ENCODE measurements around the gene MRAS. TPM values are rescaled to one million over a fixed set of nuclear protein-coding genes. Genes with fewer than 3 reads are reported as not detected.

The MRAS gene
- total RNA-seq = under 1 TPM; 0.19 to 0.72 TPM

DNA sequence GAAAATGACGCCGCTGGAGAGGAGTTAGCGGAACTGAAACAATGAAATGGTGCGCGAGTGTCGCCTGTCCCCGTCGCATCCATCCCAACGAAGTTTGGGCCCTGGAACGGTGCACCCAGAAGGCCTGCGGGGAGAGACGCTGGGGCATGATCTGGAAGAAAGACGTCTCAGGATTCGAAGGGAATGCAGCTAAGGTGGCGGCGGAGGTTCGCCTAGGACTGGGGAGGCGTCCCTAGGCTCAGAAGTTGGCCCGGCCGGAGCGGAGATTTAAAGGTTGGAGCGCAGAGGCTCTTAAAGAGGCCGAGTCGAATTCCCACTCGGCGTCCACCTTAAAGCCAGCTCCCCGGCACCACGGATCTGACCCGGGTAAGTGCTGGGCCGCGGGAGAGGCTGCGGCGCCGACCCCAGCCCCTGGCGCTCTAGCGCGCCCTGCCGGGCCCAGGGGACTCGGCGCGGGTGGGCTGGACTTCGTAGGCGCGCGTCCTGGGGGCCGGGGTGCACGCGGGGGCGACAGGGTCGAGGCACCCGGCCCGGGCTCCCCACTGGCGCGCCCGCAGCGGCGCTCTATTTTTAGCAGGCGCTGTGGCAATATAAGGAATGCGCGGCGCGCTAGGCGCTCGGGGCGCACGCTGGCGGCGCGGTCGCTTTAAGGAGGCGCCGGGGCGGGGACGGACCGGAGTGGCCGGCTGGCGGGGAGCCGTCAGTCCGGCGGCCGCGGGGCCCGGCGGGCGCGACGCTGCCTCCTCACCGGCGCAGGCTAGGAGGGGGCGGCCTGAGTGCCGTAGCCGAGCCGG is at the start of gene MRAS:
MRAS (plus strand) TSS at position 620 of the 794 bp plus-strand sequence. CDS start 24,305 bp downstream, outside the sequence.
- H3K4me3 Mint-ChIP-seq = peak within 1 kb of the TSS; percentile 85 to 92
- peak; percentile 51 to 55 for DNase-seq
- no peak within 1 kb of the TSS for H3K27ac Mint-ChIP-seq
- peak; percentile 85 to 88 for ATAC-seq (replicated peaks in 1 of 2)
- peaks cover 6% of the 10 kb centered on the region for H3K4me1 Mint-ChIP-seq (ENCODE audit: low read depth)
- H3K27me3 Mint-ChIP-seq (ENCODE audit: low read depth) = peaks cover 36% of the 10 kb centered on the region
- peaks cover 0 to 2% of the 10 kb centered on the region in 2 donors for H3K9me3 Mint-ChIP-seq
- peaks cover 0 to 2% of the 10 kb centered on the region in 2 donors for H3K36me3 Mint-ChIP-seq (ENCODE audit: insufficient read depth in 2 of 2)

DNA sequence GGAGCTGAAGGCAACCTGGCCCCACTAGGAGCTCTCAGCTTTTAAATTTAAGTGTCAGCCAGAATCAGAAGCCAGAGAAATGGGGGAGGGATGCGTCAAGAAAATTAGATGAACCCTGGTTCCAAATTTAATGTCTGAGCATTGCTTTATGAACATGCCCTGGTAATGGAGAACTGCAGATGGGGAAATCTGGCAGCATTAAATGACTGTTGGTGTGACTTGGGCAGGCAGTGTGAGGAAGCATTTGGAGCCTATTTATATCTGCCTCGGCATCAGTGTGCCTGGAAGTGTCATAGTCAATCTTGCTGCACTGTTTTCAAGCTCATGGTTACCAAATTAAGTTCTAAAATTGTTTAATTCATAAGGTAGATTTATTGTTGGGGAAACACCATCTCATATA is 47.7 kb upstream of the MRAS start:
- DNase-seq (no peak), ATAC-seq (replicated peaks in 1 of 2) (no peak)
- H3K4me3 Mint-ChIP-seq = no peak overlapping the region
- H3K4me1 Mint-ChIP-seq (ENCODE audit: low read depth) = peaks cover 28% of the 10 kb centered on the region
- H3K27me3 Mint-ChIP-seq (ENCODE audit: low read depth) = no peaks in the 10 kb centered on the region
- no peaks in the 10 kb centered on the region for H3K9me3 Mint-ChIP-seq
- no peak overlapping the region for H3K27ac Mint-ChIP-seq
- peaks cover 3 to 6% of the 10 kb centered on the region in 2 donors for H3K36me3 Mint-ChIP-seq (ENCODE audit: insufficient read depth in 2 of 2)

DNA sequence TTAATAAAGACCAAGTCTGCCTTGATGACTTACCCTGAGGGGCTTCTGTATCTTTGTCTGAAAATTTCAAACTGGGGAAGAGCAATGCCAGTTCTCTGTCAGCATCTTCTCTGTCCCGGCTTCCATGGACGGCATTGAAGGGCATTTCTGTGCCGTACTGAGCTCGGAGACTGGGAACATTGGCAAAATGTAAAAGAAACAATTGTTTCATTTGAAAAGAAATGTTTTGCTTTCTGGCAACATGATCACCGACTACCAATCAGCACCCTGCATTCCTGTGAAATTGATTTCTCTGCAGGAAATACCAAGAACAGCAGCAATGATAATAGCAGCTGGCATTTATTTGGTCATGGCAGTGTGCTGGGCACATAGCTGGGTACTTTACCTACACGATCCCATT is 44.9 kb upstream of the MRAS start:
- H3K27ac Mint-ChIP-seq = no peak overlapping the region
- DNase-seq (no peak), ATAC-seq (replicated peaks in 1 of 2) (no peak)
- peaks cover 7 to 8% of the 10 kb centered on the region in 2 donors for H3K9me3 Mint-ChIP-seq
- H3K4me3 Mint-ChIP-seq = no peak overlapping the region
- peaks cover 15 to 19% of the 10 kb centered on the region in 2 donors for H3K36me3 Mint-ChIP-seq (ENCODE audit: insufficient read depth in 2 of 2)
- no peaks in the 10 kb centered on the region for H3K27me3 Mint-ChIP-seq (ENCODE audit: low read depth)
- peaks cover 6% of the 10 kb centered on the region for H3K4me1 Mint-ChIP-seq (ENCODE audit: low read depth)

DNA sequence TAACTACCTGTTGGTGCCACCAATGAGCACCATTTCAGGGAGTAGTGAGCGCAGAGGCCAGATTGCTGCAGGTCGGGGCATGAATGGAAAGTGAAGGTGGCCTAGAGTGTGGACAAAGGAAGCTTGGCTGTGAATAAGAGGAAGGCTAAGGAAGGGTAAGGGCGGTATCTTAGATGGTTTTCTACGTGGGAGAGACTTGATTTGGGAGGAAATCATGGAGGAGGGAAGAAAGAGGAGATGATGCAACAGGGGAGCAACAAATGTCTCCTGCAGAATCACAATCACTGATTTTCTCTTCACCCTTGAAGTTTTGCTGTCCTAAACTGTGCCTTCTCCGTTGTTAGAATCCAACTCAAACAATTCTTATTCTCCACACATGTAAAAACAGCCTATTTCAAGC is 40.5 kb upstream of the MRAS start:
- Mint-ChIP-seq H3K4me3 (no peak overlapping the region), H3K27ac (peak overlapping the region; percentile 89), H3K36me3 (ENCODE audit: insufficient read depth in 2 of 2) (peaks cover 22 to 34% of the 10 kb centered on the region in 2 donors), H3K27me3 (ENCODE audit: low read depth) (no peaks in the 10 kb centered on the region), H3K9me3 (peaks cover 20% of the 10 kb centered on the region in 2 donors), H3K4me1 (ENCODE audit: low read depth) (no peaks in the 10 kb centered on the region)
- DNase-seq (no peak), ATAC-seq (replicated peaks in 1 of 2) (no peak)

DNA sequence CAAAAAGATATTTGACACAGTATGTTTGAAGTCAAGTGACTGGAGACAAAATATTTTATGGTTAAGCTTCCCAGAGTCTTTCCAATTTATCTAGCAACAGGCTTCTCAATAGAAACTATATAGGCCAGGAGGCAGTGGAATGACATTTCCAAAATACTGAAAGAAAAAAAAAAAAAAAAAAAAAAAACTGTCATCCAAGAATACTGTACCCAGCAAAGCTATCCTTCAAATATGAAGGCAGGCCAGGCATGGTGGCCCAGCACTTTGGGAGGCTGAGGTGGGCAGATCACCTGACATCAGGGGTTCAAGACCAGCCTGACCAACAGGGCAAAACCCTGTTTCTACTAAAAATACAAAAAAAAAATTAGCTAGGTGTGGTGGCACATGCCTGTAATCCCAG is 39.6 kb upstream of the MRAS start:
- DNase-seq (no peak), ATAC-seq (replicated peaks in 1 of 2) (no peak)
- H3K36me3 Mint-ChIP-seq (ENCODE audit: insufficient read depth in 2 of 2) = peaks cover 22 to 34% of the 10 kb centered on the region in 2 donors
- H3K9me3 Mint-ChIP-seq = peaks cover 20% of the 10 kb centered on the region in 2 donors
- H3K4me1 Mint-ChIP-seq (ENCODE audit: low read depth) = no peaks in the 10 kb centered on the region
- H3K4me3 Mint-ChIP-seq = no peak overlapping the region
- no peak overlapping the region for H3K27ac Mint-ChIP-seq
- H3K27me3 Mint-ChIP-seq (ENCODE audit: low read depth) = no peaks in the 10 kb centered on the region

DNA sequence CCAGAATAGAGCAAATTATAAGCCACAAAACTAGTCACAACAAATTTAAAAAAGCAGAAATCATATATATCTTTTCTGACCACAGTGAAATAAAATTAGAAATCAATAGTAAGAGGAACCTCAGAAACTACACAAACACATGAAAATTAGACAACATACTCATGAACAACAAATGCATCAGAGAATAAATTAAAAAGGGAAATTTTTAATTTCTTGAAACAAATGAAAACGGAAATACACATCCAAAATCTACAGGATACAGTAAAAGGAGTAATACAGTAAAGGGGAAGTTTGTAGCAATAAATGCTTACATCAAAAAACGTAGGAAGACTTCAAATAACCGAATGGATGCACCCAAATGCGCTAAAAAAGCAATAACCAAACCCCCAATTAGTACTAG is 37.9 kb upstream of the MRAS start:
- Mint-ChIP-seq H3K27me3 (ENCODE audit: low read depth) (no peaks in the 10 kb centered on the region), H3K36me3 (ENCODE audit: insufficient read depth in 2 of 2) (peaks cover 22 to 34% of the 10 kb centered on the region in 2 donors), H3K4me1 (ENCODE audit: low read depth) (no peaks in the 10 kb centered on the region), H3K27ac (no peak overlapping the region), H3K4me3 (no peak overlapping the region), H3K9me3 (peaks cover 20% of the 10 kb centered on the region in 2 donors)
- no peak for ATAC-seq (replicated peaks in 1 of 2)
- no peak for DNase-seq

DNA sequence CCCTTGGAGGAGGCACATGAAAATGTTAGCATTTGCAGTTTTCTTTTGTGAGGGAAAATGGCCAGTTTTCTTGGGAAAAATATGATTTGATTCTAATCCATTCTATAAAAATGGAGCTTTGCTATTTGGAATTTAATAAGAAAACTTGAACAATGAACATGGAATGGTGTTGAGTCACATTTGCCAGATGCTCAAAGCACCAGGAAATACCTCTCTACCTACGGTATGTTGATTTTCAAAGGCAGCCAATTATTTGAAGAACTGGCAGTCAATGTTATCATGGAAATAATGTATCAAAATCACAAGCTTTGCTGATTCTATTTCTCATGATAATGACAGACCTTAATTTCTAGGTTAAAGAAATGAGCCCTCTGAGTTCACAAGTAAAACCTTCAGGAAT is 33.6 kb upstream of the MRAS start:
- H3K27ac Mint-ChIP-seq = no peak overlapping the region
- DNase-seq (no peak), ATAC-seq (replicated peaks in 1 of 2) (no peak)
- H3K9me3 Mint-ChIP-seq = peaks cover 13 to 14% of the 10 kb centered on the region in 2 donors
- no peaks in the 10 kb centered on the region for H3K27me3 Mint-ChIP-seq (ENCODE audit: low read depth)
- H3K36me3 Mint-ChIP-seq (ENCODE audit: insufficient read depth in 2 of 2) = peaks cover 7 to 13% of the 10 kb centered on the region in 2 donors
- no peaks in the 10 kb centered on the region for H3K4me1 Mint-ChIP-seq (ENCODE audit: low read depth)
- no peak overlapping the region for H3K4me3 Mint-ChIP-seq

DNA sequence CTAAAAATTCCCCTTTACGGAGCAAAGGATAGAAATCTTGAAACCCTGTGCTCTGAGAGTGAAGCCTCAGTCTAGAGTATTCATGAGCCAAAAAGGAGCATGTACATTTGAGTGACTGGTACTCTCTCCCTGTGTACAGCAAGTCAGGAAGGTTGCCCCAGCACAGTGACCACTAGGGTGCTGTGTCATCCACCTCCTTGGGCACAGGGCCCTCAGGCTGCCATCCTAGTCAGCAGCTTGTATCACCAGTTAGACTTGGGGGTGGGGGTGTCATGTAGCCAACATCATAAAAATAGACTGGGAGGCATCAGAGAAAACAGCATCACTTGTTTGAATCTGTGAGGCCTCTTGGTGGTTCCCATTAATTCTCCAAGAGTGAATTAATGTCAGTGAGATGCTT is 30.7 kb upstream of the MRAS start:
- DNase-seq (no peak), ATAC-seq (replicated peaks in 1 of 2) (no peak)
- H3K27me3 Mint-ChIP-seq (ENCODE audit: low read depth) = no peaks in the 10 kb centered on the region
- H3K9me3 Mint-ChIP-seq = no peaks in the 10 kb centered on the region
- H3K36me3 Mint-ChIP-seq (ENCODE audit: insufficient read depth in 2 of 2) = no peaks in the 10 kb centered on the region
- no peak overlapping the region for H3K27ac Mint-ChIP-seq
- peaks cover 8% of the 10 kb centered on the region for H3K4me1 Mint-ChIP-seq (ENCODE audit: low read depth)
- no peak overlapping the region for H3K4me3 Mint-ChIP-seq

DNA sequence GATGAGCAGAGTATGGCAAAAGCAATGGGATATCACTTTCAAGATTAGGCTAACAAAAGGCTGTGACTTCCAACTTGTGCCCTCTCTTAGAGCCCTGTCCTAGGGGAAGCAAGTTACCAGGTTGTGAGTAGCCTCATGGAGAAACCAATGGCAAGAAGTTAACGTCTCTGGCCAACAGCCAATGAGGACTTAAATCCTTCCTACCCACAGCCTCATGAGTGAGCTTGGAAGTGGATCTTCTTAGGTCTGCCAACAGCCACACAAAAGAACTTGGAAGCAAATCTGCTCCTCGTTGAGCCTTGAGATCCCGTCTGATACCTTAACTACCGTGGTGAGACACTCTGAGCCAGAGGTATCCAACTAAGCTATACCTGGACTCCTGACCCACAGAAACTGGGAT is 24.4 kb upstream of the MRAS start:
- DNase-seq (no peak), ATAC-seq (replicated peaks in 1 of 2) (no peak)
- Mint-ChIP-seq H3K4me3 (no peak overlapping the region), H3K36me3 (ENCODE audit: insufficient read depth in 2 of 2) (no peaks in the 10 kb centered on the region), H3K9me3 (no peaks in the 10 kb centered on the region), H3K27me3 (ENCODE audit: low read depth) (no peaks in the 10 kb centered on the region), H3K27ac (no peak overlapping the region), H3K4me1 (ENCODE audit: low read depth) (peaks cover 48% of the 10 kb centered on the region)

DNA sequence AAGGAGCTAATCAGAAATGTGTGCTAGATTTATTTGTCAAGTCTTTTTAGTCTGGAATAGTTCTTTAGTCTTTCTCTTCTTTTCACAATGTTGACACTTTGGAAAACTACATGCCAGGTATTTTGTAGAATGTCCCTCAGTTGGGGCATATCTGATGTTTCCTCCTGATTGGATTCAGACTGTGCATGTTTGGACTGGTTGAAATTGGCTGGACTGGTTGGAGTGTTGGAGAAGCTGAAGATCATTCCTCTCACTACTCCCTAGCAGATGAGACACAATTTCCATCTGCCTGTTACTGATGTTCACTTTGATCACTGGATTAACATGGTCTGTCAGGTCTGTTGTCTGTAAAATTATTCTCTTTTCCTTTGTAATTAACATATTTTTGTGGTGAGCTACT is 22.4 kb upstream of the MRAS start:
- peaks cover 63% of the 10 kb centered on the region for H3K4me1 Mint-ChIP-seq (ENCODE audit: low read depth)
- H3K27me3 Mint-ChIP-seq (ENCODE audit: low read depth) = no peaks in the 10 kb centered on the region
- H3K27ac Mint-ChIP-seq = no peak overlapping the region
- no peaks in the 10 kb centered on the region for H3K36me3 Mint-ChIP-seq (ENCODE audit: insufficient read depth in 2 of 2)
- no peak overlapping the region for H3K4me3 Mint-ChIP-seq
- ATAC-seq (replicated peaks in 1 of 2) (no peak), DNase-seq (no peak)
- H3K9me3 Mint-ChIP-seq = no peaks in the 10 kb centered on the region

DNA sequence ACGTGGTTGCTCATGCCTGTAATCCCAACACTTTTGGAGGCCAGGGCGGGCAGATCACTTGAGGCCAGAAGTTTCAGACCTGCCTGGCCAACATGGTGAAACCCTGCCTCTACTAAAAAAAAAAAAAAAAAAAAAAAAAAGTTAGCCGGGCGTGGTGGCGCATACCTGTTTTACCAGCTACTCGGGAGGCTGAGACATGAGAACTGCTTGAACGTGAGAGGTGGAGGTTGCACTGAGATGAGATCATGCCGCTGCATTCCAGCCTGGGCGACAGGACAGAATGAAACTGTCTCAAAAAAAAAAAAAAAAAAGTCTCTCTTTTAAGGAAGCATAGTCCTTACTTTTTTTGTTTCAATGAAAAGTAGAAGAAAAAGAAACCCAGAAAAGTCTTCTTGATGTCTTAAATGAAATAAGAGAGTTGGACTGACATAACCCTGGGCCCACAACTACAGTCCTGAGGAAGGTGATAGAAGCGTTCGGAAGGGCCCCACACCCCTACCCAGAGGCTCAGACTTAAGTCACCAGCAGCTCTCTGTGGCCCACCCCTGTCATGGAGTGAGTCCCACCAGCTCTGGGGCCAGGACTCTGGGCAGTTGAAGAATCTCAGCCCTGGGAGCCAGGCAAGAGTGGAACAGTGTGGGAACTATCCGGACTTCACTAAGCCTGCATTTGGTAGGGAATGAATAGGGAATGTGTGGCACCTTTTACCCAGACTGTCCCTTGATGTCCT is 21.3 kb upstream of the MRAS start:
- no peaks in the 10 kb centered on the region for H3K36me3 Mint-ChIP-seq (ENCODE audit: insufficient read depth in 2 of 2)
- ATAC-seq (replicated peaks in 1 of 2) = no peak
- H3K4me3 Mint-ChIP-seq = no peak overlapping the region
- H3K4me1 Mint-ChIP-seq (ENCODE audit: low read depth) = peaks cover 59% of the 10 kb centered on the region
- H3K27ac Mint-ChIP-seq = no peak overlapping the region
- no peak for DNase-seq
- H3K9me3 Mint-ChIP-seq = no peaks in the 10 kb centered on the region
- no peaks in the 10 kb centered on the region for H3K27me3 Mint-ChIP-seq (ENCODE audit: low read depth)

DNA sequence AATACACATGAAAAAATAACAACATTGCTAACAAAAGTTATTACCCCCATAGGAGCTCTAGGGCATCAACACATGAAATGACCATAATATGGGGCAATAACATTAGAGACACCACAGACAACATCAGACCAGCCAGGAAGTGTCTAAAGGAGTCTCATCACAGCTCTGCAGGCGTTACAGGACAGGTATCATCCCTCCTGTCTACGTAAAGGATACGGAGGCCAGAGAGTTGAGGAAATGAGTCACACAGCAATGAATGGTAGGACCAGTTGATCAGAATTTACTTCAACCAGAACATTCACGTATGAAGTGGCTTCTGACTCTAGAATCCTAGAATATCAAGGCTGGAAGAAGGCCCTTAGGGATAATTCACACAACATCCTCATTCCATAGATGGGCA is 20.5 kb upstream of the MRAS start:
- Mint-ChIP-seq H3K27ac (no peak overlapping the region), H3K4me1 (ENCODE audit: low read depth) (peaks cover 65% of the 10 kb centered on the region), H3K36me3 (ENCODE audit: insufficient read depth in 2 of 2) (no peaks in the 10 kb centered on the region), H3K27me3 (ENCODE audit: low read depth) (no peaks in the 10 kb centered on the region), H3K9me3 (no peaks in the 10 kb centered on the region), H3K4me3 (peak overlapping the region in 1 of 2 donors; percentile 89)
- DNase-seq (no peak), ATAC-seq (replicated peaks in 1 of 2) (peak in 1 of 2 donors; percentile 18)

DNA sequence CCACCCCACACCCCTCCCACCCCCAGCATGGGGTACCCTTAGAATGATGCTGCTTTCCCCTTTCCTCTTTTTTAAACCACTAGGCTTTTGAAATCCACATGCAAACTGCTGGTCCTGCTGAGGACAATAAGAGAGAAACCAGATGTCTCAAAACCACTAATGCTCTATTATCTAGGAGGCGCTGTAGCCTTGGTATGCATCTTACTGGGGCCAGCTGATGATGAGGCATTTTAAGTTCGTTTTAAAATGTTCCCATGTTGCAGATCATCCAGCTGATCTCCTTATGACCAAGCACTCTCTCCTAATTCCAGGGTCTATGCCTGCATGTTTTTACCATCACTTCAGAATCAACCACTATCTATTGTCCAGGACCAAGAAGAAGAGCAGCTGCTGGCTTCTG is 20.0 kb upstream of the MRAS start:
- no peaks in the 10 kb centered on the region for H3K36me3 Mint-ChIP-seq (ENCODE audit: insufficient read depth in 2 of 2)
- ATAC-seq (replicated peaks in 1 of 2) = no peak
- peak overlapping the region; percentile 35 for H3K27ac Mint-ChIP-seq

More for the DNA sequence above, 20.0 kb upstream of the MRAS start:
- no peaks in the 10 kb centered on the region for H3K9me3 Mint-ChIP-seq
- no peak for DNase-seq
- peak overlapping the region; percentile 89 to 92 for H3K4me3 Mint-ChIP-seq
- peaks cover 60% of the 10 kb centered on the region for H3K4me1 Mint-ChIP-seq (ENCODE audit: low read depth)
- no peaks in the 10 kb centered on the region for H3K27me3 Mint-ChIP-seq (ENCODE audit: low read depth)

All from activated T-cell treated with anti-CD3 and anti-CD28 coated beads, Interleukin-2, amount 50 U/mL, for 72 hours (primary cell).